GM23248 (cell line): ENCODE measurements around the gene RNF130.

Source experiments
- EZH2 ChIP-seq: fragments of 200-600 bp; sonication (generic); IDR thresholded peaks from 2 replicates; pipeline ENCODE4 v1.6.1; 2018; ENCODE audit warnings: antibody characterized with exemption, mild to moderate bottlenecking; ENCODE audit not compliant: insufficient read depth, poor library complexity, severe bottlenecking
- EZH2phosphoT487 ChIP-seq: fragments of 200-600 bp; sonication (generic); IDR thresholded peaks from 2 replicates; pipeline ENCODE4 v1.6.1; 2018; ENCODE audit warnings: antibody characterized with exemption, moderate library complexity, mild to moderate bottlenecking, low read depth; ENCODE audit not compliant: insufficient read depth

DNA sequence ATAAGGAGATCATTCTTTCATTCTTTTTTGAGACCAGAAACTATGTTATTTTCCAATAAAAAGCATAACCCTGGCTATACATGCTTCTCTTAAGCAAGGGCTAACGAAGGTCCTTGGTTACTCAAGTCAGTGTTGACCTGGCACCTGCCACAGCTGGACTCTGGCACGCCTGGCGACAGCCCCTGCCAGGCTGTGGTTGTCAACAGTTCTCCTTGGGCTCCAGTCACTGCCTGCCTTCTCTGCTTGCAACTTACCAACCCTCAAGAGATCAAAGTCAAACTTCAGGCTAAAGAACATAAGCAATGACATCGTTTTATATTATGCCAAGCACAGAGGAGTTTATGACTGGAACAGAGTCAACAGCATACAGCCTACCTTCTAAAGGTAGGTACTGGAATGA, 102.4 kb downstream of the RNF130 start:
- TF ChIP-seq EZH2: no peak
- TF ChIP-seq EZH2phosphoT487: no peak
